K562 (cell line): ENCODE results near the gene MACROD2. TPM values are rescaled to one million over a fixed set of nuclear protein-coding genes. Genes with fewer than 3 reads are reported as not detected.

Experiments used
- DIDO1 ChIP-seq: fragments of 450-650 bp; IDR thresholded peaks from 2 replicates; pipeline ENCODE4 v1.6.1; 2016; ENCODE audit warnings: low read depth, missing biosample characterization, missing genetic modification characterization
- ETV6 ChIP-seq, 3 experiments: fragments of 150-350 bp in 1 of 3; sonication (generic) in 1 of 3; formaldehyde crosslinking in 1 of 3; IDR thresholded peaks; 2 replicates each; pipeline versions ENCODE4 v1.6.1 to v1.8.0; 2014 to 2022; ENCODE audit warnings: borderline replicate concordance in 2 of 3, low read depth in 2 of 3, antibody characterized with exemption in 1 of 3, low read length in 1 of 3, mild to moderate bottlenecking in 1 of 3, missing genetic modification reagents in 1 of 3
- PHB2 ChIP-seq: fragments of 450-650 bp; IDR thresholded peaks from 2 replicates; pipeline ENCODE4 v1.6.1; 2017; ENCODE audit warnings: low read depth
- STAT6 ChIP-seq: sonication (generic); formaldehyde crosslinking; IDR thresholded peaks from 2 replicates; pipeline ENCODE4 v1.8.1; 2023; ENCODE audit warnings: mild to moderate bottlenecking, missing genetic modification reagents
- ZNF280B ChIP-seq: fragments of 250-450 bp; sonication (Bioruptor Pico); IDR thresholded peaks from 2 replicates; pipeline ENCODE4 v1.5.1; 2021; ENCODE audit warnings: mild to moderate bottlenecking
- polyA plus RNA-seq, 8 experiments: library from polyadenylated mRNA; depleted of rRNA in 4 of 8; stranded (reverse) in 5 of 8; unstranded in 3 of 8; fragments of >200 nt; fragmentation: Nextera tagmentation in 2 of 8; fragmentation: Illumina TruSeq in 1 of 8; extraction: Ambion mirVana in 2 of 8; extraction: Trizol in 1 of 8; gene quantifications; 2 replicates each; pipeline versions ENCODE4 v1.2.1 to v1.2.3, GENCODE V29; 2011 to 2014; ENCODE audit warnings: inconsistent platforms in 1 of 8, missing spikeins in 1 of 8
- total RNA-seq, 7 experiments: library from RNA; depleted of rRNA in 6 of 7; stranded (reverse); fragments of >200 nt in 6 of 7; fragmentation: Illumina TruSeq in 2 of 7; extraction: Trizol in 2 of 7; gene quantifications; 2 replicates each; pipeline versions ENCODE4 v1.2.1 to v1.2.3, GENCODE V29; 2011 to 2021; ENCODE audit warnings: low replicate concordance in 1 of 7
- TF ChIP-seq, protein P1 (sequence below): fragments of 200-800 bp; sonication (Bioruptor generic); IDR thresholded peaks from 2 replicates; pipeline ENCODE4 v1.6.1; 2017; ENCODE audit warnings: missing genetic modification characterization, missing compliant biosample characterization

MACROD2 gene
- total and polyA plus RNA-seq, 9 of the 15 experiments (the other 6 are each of a cell fraction or from before 2014, with no cell fraction given): not detected

DNA sequence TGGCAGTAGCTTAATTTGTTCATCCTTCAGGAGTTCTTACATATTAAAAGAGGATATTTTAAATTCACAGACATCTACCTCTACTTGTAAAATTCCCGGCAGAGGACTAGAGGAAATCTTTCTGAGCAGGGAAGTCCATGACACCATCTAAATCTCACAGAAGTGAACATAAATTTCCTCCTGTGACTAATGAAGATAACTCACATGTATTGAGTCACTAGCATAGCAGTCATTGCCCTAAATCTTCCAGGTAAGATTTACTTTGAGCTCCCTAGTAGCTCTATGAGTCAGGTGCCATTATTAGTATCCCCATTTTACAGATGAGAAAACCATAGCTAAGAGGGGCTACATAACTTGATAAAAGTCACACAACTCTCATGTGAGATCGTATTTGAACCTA is 1400.7 kb downstream of the MACROD2 start (continued):
- no peak for TF ChIP-seq ZNF280B (CRISPR knock-in tag)
- TF ChIP-seq STAT6 (CRISPR knock-in tag): no peak
- no peak for TF ChIP-seq DIDO1 (tag)
- no peak for TF ChIP-seq PHB2
- no peak for TF ChIP-seq ETV6 (IDR thresholded peaks at IDR 0.05; ENCODE audit: borderline replicate concordance in 1 of 2, low read depth in 2 of 2, low read length in 1 of 2)
- no peak for TF ChIP-seq ETV6 (CRISPR knock-in tag; IDR thresholded peaks at IDR 0.05; ENCODE audit: borderline replicate concordance)
- TF ChIP-seq, protein P1, sequence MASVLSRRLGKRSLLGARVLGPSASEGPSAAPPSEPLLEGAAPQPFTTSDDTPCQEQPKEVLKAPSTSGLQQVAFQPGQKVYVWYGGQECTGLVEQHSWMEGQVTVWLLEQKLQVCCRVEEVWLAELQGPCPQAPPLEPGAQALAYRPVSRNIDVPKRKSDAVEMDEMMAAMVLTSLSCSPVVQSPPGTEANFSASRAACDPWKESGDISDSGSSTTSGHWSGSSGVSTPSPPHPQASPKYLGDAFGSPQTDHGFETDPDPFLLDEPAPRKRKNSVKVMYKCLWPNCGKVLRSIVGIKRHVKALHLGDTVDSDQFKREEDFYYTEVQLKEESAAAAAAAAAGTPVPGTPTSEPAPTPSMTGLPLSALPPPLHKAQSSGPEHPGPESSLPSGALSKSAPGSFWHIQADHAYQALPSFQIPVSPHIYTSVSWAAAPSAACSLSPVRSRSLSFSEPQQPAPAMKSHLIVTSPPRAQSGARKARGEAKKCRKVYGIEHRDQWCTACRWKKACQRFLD (CRISPR knock-in tag): no peak
